Right lobe of liver (tissue), 4 donors: ENCODE data around the gene SLC44A5.
"Not testable (repeated sequence)": the region's sequence is repeated elsewhere in the genome, so short reads cannot be mapped to it uniquely, and the experiment has no call there.

ENCODE experiments used
- POLR2A ChIP-seq: fragments of 450-650 bp; IDR thresholded peaks from one replicate; pipeline ENCODE4 v1.6.1; 2017; ENCODE audit warnings: antibody characterized with exemption, mild to moderate bottlenecking
- TF ChIP-seq, protein P1 (sequence below), 4 donors: fragments of 200-600 bp in 3 of 4; fragments of 450-650 bp in 1 of 4; IDR thresholded peaks; one replicate each; pipeline versions ENCODE4 v1.5.1 to v1.8.0; 2016 to 2022; ENCODE audit warnings: antibody characterized with exemption in 4 of 4, mild to moderate bottlenecking in 2 of 4
- donor health status: DM: no; HTN: no; CAD: no.
- donor health status: DM: no; HTN: no; CAD: no.
- donor health status: DM: no; HTN: yes; CAD: no.

DNA sequence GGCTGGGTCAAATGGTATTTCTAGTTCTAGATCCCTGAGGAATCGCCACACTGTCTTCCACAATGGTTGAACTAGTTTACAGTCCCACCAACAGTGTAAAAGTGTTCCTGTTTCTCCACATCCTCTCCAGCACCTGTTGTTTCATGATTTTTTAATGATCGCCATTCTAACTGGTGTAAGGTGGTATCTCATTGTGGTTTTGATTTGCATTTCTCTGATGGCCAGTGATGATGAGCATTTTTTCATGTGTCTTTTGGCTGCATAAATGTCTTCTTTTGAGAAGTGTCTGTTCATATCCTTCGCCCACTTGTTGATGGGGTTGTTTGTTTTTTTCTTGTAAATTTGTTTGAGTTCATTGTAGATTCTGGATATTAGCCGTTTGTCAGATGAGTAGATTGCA, 34.2 kb upstream of the SLC44A5 start:
- TF ChIP-seq, protein P1, sequence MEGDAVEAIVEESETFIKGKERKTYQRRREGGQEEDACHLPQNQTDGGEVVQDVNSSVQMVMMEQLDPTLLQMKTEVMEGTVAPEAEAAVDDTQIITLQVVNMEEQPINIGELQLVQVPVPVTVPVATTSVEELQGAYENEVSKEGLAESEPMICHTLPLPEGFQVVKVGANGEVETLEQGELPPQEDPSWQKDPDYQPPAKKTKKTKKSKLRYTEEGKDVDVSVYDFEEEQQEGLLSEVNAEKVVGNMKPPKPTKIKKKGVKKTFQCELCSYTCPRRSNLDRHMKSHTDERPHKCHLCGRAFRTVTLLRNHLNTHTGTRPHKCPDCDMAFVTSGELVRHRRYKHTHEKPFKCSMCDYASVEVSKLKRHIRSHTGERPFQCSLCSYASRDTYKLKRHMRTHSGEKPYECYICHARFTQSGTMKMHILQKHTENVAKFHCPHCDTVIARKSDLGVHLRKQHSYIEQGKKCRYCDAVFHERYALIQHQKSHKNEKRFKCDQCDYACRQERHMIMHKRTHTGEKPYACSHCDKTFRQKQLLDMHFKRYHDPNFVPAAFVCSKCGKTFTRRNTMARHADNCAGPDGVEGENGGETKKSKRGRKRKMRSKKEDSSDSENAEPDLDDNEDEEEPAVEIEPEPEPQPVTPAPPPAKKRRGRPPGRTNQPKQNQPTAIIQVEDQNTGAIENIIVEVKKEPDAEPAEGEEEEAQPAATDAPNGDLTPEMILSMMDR (IDR thresholded peaks at IDR 0.05), result not testable (repeated sequence)
- TF ChIP-seq POLR2A, result not testable (repeated sequence)
